Ovary (tissue), 3 donors: Measurements from ENCODE around the gene MIER2.

Experiments
- POLR2A ChIP-seq: fragments of 450-650 bp; IDR thresholded peaks from one replicate; pipeline ENCODE4 v1.6.1; 2017; ENCODE audit warnings: antibody characterized with exemption, mild to moderate bottlenecking, moderate library complexity
- TF ChIP-seq, protein P1 (sequence below), 3 donors: fragments of 450-650 bp in 2 of 3; fragments of 200-600 bp in 1 of 3; IDR thresholded peaks; one replicate each; pipeline versions ENCODE4 v1.5.1 to v1.8.0; 2016 to 2022; ENCODE audit warnings: antibody characterized with exemption in 3 of 3, mild to moderate bottlenecking in 1 of 3
- donor health status: DM: no; HTN: no; CAD: no.

DNA sequence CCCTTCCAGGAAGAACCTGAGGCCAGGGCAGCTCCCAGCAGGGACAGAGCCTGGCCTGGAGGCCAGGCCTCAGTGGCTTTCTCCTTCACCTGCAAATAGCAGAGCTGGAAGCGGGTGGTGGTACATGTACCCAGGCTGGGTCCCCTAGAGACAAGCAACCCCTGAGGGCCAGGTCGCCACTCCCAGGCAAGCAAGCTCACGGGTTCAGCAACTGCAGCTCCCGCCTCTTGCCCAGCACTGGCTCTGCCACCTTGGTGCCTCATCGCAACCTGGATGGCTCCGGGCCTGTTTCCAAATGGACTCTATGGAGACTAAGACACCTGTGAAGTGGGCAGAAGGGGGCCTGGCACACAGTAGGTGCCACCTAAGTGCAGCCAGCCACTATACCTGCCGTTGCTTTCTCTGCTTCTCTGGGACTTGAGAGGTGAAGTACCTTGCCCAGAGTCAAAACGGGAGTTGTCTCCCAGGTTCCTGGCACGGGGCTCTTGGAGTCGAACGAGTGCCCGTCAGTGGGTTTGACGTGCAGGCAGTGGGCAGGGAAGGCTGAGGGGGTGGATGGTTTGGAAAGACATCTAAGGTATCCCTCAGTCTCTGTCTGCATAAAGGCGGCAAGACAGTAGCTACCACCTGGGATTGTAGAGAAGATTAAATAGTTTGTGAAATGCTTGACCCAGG lies 51.0 kb downstream of the MIER2 start:
- TF ChIP-seq, protein P1, sequence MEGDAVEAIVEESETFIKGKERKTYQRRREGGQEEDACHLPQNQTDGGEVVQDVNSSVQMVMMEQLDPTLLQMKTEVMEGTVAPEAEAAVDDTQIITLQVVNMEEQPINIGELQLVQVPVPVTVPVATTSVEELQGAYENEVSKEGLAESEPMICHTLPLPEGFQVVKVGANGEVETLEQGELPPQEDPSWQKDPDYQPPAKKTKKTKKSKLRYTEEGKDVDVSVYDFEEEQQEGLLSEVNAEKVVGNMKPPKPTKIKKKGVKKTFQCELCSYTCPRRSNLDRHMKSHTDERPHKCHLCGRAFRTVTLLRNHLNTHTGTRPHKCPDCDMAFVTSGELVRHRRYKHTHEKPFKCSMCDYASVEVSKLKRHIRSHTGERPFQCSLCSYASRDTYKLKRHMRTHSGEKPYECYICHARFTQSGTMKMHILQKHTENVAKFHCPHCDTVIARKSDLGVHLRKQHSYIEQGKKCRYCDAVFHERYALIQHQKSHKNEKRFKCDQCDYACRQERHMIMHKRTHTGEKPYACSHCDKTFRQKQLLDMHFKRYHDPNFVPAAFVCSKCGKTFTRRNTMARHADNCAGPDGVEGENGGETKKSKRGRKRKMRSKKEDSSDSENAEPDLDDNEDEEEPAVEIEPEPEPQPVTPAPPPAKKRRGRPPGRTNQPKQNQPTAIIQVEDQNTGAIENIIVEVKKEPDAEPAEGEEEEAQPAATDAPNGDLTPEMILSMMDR (IDR thresholded peaks at IDR 0.05): no peak
- TF ChIP-seq POLR2A: no peak
